Activated CD8-positive, alpha-beta memory T cell treated with anti-CD3 and anti-CD28 coated beads for 1 hour (primary cell): ENCODE results near the gene FEV.

ENCODE experiments used
- DNase-seq, 2 donors: peaks; one replicate each; pipeline ENCODE4 v3.0.0-alpha.2; 2020; ENCODE audit warnings: low read depth in 1 of 2; ENCODE audit errors: extremely low read depth in 1 of 2

The FEV gene

DNA sequence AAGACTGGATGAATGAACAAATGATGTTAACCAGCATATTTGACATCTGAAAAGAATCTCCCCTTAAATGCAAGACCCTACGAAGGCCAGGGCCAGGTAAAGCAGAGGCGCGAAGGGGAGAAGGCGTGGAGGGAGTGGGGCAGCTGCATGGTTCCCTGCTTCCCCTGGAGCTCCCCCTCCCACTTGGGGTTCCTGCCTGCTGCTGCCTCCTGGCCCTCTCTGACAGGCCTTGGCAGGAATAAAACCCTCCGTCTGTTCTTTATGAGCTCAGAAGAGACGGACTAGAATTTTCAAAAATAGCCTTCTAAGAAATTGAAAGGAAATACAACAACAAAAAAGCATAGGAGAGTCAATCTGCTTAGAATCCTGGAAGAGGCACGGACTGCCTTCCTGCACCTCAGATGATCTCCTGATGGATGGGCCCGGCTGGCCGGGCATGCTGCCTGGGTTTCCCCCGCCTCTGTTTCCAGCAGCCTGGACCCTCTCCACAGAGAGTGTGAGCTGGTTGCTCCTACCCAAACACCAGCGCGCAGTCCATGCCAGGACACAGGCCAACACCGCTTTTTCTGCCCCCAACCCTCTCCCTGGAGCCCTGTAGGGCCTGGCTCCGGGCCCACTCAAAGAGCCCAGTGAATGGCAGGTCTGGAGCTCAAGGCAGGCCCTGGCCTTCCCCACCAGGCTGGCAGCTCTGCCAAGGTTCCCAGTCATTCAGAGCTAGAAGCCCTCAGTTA lies 32.4 kb upstream of the FEV start:
- DNase-seq: no peak

DNA sequence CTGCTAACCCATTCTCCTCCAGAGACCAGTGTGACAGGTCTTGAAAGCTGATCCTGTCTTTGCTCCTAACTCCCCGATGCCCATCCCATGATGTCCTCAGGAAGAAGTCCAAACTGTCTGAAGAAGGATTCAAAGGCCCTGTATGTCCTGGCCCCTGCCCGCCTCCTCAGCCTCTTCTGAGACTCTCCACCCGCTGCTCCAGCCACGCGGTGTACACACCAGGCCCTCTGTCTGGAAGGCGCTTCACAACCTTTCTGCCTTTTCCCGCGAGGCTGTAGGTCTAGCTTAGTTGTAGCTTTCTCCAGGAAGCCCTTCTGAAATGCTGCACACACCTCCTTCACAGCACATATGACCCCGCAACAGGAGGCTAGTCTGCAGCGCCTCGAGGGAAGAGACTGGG lies 31.7 kb upstream of the FEV start:
- DNase-seq: no peak

DNA sequence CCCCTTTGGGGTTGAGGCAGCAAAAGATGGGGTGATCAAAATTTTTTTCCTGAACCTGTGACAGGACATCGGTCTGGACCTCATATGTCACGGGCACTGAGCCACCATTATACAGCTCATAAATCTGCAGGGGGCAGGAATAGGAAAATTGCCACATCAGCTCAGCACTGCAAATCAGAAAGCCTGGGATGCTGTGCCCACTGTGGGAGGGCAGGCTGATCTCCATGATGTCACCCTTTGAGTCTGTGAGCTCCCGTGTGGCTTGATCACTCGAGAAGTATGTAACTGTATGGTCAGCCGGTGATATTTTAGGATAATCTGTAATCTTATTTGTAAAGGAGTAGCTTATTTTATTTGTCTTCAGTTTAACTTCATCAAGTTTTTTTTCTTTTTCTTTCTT lies 25.9 kb upstream of the FEV start:
- no peak for DNase-seq

DNA sequence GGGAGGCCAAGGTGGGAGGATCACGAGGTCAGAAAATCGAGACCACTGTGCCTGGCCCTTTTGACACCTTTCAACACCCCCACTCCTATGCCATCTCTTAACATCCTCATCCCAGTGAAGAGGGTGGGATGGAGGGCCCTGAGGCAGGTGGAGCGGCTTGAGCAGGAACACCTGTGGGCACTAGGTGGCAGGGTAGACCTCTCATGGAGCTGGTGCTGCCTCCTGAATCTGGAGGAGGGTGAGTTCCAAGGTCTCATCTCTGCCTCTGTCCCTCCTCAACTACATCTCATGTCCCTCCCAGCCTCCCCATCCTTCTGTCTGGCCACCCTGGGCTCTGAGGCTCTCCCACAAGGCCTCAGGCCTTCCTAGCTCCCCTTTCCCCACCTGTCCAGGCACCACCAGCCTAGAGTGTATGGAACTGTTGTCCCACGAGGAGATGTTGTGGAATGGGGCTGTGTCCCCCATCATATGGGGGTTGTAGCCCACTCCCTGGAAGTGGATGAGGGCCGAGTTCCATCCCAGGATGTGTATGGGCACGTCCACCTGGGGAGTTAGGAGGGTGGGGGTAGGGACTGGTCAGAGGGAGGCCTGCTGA lies 25.3 kb upstream of the FEV start:
- DNase-seq: no peak

DNA sequence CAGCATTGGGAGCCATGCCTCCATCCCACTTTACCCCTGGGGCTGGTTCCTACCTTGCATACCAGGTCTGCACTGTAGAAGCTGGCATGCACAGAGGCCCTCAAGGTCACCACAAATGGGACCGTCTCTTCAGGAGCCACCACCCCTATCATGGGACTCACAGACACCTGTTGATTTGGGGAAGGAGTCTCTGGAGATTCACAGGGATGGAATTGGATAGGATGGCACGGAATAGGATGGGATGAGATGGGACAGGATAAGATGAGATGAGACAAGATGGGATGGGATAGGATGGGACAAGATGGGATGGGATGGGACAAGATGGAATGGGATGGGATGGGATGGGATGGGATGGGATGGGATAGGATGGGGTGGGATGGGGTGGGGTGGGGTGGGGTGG lies 24.3 kb upstream of the FEV start:
- no peak for DNase-seq

DNA sequence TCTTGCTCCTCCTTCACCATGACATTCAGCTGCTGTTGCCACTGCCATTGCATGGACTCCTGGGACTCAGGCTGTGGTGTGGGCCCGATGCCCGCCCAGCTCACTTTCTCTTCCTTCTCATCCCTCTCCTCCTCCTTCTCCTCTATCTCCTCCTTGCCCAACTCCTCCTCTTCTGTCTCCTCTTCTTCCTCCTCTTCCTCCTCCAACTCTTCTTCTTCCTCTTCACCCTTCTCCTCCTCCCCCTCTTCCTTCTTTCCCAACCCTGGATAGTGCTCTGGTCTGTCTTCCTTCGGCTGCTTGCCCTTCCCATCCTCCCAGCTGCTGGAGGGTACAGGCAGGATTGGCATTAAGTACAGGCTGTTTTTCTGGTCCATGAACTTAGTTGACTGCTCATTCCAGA lies 19.0 kb upstream of the FEV start:
- DNase-seq: no peak

DNA sequence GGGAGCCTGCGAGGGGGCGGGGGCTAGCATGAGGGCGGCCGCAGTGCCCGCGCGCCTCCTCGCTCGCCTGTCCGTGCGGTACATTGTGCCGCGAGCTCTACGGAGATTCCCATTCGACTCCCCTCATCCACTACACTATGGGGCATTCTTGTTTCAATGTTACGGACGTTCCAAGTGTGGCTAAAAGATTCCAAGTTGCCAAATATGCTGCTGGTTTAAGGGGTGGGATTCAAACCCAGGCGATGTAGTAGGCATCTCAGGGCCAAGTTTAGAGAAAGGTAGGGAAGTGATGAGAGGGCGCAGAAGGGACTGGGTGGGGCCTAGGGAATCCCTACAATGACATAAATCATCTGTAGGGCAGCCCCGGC lies 18.3 kb upstream of the FEV start:
- DNase-seq: no peak

DNA sequence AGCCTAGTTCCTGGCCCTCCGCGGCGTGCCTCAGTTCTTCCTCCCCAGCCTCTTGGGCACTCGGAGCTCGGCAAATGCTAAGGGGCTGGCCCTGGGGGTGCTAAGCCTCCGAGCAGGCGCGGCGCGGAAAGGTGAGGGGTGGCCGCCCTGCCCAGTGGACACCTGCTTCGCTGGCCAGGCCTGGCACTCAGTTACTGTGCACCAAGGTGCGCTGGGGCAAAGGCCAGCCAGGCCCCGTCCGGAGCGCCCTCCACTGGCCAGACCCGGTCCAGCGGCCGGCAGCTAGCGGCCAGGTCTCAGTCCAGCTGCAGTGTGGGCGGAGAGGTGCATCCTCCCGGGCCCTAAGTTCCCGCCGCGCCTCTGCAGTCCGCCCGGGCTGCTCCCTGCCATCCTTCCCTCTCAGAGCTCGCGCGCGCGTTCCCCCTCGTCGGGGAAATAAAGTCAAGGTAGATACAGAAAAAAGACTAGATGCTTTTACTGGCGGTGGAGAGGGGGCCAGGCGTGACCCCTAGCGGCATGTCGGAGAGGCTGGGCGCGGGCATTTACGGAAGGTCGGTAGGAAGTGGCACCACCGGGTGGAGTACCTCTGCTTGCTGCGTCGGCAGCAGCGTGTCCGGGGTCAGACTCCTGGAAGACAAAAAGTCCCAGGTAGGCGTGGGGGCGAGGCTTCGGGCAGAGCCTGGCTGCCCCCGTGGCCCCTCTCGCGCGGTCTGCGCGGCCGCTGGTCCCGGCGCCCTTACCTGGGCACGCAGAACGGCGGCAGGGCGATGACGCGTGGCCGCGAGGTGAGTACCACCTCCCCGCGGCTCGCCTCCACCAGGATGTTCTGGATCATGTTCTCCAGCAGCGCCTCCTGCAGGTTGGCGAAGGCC lies 17.6 kb upstream of the FEV start:
- DNase-seq: no peak

DNA sequence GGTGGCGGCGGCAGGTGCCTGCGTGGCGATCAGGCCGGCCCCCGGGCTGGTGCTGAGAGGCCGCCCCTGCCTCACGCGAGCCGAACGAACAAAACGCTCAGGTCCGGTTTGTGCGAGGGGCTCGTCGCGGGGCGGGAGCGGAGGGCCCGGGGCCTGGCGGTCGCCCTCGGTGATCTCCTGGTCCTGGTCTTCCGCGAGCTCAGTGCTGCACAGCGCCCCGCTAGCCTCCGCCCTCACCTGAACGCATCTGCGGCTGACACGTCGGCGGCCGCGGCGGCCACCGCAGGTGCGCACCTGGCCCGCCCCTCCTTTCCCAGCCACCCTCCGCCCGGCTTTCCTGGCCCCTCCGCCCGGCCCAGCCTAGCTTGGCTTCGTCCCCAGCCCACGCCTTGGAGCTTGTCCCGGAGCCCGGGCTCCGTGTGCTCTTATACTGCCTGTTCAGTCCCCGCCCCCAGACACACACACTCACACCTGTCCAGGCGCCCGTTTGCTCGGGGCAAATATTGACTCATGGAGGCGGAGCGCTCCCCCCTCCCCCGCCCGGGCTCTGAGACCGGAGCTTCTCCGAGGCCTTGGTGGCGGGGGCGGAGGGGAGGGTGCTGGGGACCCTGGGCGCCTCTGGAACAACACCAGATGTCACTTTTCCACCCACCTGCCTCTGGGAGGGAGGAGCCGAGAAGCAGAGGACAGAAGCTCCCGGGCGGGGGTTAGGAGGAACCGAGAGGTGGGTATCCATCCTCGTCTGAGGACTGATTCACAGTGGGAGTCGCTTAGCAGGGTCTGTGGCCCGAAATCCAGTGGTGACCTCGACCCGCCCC lies 16.8 kb upstream of the FEV start:
- no peak for DNase-seq

DNA sequence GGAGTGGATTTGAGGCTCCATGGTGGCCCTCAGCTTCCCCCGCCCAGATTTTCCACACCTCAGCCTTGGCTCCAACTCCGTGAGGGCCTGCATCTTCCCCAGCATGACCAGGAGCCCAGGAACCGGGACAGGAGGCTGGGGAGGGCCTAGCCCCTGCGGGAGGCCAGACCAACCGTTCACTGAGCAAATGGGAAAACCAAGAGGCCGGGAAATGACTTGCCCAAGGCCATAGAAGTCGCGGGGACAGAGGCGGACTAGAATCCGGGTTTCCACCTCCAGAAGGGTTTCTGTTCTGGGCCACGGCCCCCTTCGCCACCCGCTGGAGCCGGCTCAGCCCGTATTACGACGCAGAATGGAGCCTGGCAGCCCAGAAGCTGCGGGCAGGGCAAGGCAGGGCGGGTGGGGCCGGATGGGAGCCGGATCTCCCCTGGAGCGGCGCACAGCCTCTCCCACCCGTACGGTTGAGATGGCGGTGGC lies 16.2 kb upstream of the FEV start:
- no peak for DNase-seq

DNA sequence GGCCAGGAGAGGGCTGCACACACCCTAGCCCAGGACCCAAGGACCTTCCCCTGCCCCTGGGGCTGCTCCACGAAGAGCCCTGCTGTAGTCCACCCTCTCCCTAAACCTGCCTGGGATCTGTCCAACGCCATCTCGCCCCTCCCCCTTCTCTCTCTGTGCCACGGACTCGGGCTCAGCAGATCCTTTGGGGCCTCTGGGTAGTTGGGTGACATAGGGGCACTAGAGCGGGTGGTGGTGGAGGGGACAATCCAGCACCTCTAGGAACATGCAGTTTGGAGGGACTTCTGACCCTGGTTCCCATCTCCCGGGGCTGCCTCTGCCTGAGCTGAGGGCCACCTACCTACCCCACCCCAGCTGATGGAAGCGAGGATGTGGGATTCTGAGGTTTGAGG lies 15.6 kb upstream of the FEV start:
- no peak for DNase-seq

DNA sequence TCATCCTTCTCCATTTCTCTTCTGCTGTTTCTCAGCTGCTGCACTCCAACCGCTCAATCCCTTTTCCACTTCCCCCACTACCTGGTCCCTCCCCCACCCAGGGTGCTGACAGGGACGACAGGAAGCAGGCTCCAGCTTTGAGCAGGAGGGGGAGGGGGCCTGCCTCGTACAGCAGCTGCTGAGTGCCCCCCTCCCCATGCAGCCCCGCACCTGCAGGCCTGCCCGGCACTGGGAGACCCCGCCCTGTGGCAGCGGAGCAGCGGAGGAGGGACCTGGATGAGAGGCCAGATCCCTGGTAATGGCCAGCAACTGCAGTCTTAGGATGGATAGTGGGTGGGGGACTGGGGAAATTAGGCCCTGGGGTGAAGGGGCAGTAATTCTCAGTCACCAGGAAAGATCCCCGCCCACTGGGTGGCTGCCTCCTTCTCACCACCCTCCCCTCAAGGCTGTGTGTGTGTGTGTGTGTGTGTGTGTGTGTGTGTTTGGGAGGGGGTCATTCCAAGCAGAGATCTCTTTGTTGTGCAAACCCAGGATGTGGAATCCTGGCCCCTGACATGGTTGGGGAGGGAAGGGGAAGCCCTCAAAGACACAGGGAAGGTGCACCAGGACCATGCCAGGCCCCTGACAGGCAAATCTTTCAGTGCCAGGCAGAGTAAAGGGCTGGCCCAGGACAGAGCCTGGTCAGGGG lies 15.0 kb upstream of the FEV start:
- DNase-seq: no peak

DNA sequence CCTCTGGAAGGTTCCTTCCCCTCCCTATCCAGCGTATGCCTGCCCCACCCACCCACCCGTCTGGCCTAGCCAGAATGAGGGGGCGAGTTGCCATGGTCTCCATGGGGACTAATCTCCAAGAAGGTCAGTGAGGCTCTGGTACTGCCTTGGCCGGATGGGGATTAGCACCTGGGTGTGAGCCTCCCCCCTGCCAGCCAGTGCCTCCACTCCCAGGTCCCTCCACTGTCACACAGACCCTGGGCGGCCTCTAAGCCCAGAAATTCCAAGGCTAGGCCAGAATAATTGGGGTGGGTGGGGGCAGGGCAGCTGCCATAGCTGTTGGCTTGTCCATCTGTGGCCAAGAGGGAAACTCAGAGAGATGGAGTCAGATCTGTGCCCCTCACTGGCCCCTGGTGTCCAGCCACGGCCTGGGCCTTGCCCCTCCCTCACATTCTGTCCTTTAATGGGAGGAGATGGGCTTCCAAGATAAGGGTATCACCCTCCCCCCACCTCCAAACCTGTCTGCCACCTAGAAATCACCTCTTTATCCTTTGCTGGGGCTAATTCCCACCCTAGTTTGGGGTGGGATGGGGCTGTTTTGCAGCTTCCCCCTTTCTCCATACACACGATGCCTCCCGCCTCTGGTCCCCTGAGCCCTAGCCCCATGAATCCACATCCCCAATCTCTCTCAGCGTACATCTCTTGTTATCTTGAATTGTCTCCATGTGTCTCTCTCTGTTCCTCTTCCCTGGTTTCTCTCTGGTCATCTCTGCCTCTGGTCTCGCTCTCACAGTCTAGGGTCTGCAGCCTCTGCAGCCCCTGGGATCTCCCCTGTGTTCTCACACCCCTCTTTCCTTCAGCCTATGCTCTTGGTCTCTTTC lies 14.3 kb upstream of the FEV start:
- no peak for DNase-seq

DNA sequence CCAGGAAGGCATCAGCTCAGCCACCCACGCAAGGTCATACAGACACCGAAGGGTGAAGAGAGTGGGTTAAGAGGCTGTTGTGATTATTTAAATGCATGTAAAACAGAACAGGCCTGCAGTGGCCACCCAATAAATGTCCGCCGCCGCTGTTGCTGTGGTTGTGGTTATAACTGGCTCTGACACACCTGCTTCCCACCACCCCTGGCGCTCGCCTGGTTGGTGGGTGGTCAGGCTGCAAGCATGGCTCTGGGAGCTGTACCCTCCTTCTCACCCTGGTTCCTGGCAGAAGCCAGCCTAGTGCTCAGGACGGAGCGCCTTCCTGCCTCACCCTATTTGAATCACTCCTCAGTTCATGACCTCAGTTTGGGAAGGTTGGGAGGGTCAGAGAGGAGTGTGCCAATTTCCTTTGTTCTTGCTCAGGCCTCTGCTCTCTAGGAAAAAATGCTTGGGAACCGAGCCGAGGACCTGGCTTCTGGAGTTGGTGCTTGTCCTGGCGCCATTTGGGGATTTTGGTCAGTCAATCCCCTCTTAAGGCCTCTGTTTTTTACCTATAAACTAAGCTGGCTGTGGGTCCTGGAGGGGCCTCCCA lies 13.5 kb upstream of the FEV start:
- DNase-seq: no peak

DNA sequence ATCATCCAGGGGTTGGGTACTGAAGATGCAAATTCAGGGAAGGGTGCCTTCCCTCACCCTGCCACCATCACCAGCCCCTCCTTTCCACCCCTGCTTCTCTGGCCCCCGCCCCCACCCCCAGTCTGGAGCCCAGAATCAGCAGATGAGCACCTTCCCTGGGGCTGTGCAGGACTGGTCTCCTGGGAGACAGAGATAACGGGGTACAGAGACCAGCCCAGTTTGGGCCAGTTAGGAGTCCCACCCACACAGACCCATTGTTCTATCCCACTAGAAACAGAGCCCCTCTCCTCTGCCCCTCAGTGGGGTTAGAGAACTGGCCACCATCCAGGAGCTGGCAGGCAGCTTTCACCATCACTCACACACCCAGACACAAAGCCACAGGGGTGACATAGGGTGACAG lies 12.7 kb upstream of the FEV start:
- no peak for DNase-seq

DNA sequence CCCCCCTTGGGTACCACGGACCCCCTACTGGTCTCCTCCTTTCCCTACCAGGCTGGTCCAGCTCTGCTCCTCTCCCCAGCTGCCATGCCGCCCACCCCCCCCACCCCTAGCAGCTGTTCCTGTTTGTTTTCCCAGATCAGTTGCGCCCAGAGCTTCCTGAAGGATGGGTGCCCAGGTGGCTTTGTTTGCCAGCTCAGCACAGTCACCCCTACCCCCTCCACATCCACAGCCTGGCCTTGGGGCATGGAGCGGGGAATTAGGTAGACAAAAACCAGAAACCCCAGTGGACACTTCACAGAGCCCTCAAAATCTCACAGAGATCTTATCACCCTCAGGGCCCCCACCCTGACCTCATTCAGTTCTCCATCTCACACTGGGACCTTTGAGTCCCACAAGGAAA lies 12.0 kb upstream of the FEV start:
- DNase-seq: no peak

DNA sequence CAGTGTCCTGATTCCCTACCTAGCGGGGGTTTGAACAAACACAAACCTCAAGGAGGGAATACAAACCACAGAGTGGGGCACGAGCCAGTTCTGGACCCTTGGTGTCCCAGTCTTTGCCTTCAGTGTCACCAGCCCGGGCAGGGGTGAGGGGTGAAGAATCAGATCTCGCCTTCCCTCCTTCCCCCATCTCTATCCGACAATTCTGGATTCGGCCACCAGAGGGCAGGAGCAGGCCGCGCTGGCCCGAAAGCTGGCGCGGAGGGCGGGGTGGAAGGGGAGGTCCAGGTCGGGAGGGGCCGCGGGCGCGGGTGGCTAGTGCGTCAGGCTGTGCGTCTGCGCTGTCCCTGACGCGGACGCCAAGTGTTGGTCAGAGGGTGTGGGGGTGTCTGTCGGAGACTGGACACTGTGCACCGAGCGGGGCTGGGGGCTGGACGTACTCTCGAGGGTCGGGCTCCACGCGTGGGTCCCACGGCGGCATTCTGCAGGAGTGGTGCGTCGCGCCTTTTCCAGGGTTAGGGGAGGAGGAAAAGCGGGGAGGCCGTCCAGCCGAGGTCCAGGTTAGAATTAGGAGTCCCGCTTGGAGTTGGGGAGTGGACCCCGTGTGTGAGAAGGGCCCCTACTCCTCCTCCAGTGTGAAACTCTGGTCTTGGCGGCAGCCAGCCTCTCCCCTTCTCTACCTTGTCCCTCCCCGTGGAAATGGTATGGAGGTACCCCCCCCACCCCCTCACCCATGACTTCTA lies 11.2 kb upstream of the FEV start:
- peak; percentile 34 to 62 for DNase-seq

DNA sequence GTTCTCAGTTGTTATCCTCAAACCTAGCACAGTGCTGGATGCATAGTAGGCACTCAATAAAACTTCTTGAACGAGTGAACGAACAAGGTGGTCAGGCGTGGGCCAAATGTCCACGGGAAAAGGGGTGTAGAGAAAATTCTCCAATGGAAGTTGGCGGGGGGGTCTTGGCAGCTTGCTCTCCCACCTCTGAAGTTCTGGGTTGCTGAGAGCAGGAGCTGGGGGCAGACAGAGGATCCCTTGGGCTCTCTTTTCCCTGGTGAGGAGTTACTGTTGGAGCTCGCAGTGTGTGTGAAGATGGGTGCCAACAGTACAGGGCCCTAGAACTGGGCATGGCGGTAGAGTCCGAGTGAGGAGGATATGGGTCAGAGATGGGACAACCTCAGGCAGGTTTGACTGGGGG lies 10.6 kb upstream of the FEV start:
- no peak for DNase-seq
